HCEC 1CT (cell line): ENCODE data around the gene ANKS1B.
"Not testable (repeated sequence)": the region's sequence is repeated elsewhere in the genome, so short reads cannot be mapped to it uniquely, and the experiment has no call there.

Experiments used
- DNase-seq: peaks from one replicate; pipeline ENCODE4 v3.0.0-alpha.2; 2017

The ANKS1B gene

GRCh38 chr12:99746538-99746937 is 238.2 kb downstream of the ANKS1B start:
- no peak for DNase-seq

GRCh38 chr12:99745895-99746294 is 238.8 kb downstream of the ANKS1B start:
- no peak for DNase-seq

GRCh38 chr12:99745121-99745520 is 239.6 kb downstream of the ANKS1B start:
- no peak for DNase-seq

- no peak for DNase-seq
Measured at GRCh38 chr12:99736760-99737269, 247.9 kb downstream of the ANKS1B start.

GRCh38 chr12:99732131-99732530 is 252.6 kb downstream of the ANKS1B start:
- DNase-seq: no peak

GRCh38 chr12:99722690-99723486 is 261.8 kb downstream of the ANKS1B start:
- no peak for DNase-seq

GRCh38 chr12:99721715-99722275 is 262.9 kb downstream of the ANKS1B start:
- no peak for DNase-seq

GRCh38 chr12:99720083-99720465 is 264.7 kb downstream of the ANKS1B start:
- DNase-seq: not testable (repeated sequence)

GRCh38 chr12:99719411-99720082 is 265.2 kb downstream of the ANKS1B start:
- DNase-seq: not testable (repeated sequence)

GRCh38 chr12:99715841-99716510 is 268.8 kb downstream of the ANKS1B start:
- DNase-seq: not testable (repeated sequence)

- not testable (repeated sequence) for DNase-seq
Measured at GRCh38 chr12:99714921-99715320, 269.8 kb downstream of the ANKS1B start.

- no peak for DNase-seq
Measured at GRCh38 chr12:99713946-99714520, 270.7 kb downstream of the ANKS1B start.

- no peak for DNase-seq
Measured at GRCh38 chr12:99712281-99712680, 272.5 kb downstream of the ANKS1B start.

GRCh38 chr12:99711246-99711645 is 273.5 kb downstream of the ANKS1B start:
- no peak for DNase-seq

GRCh38 chr12:99709619-99710018 is 275.1 kb downstream of the ANKS1B start:
- no peak for DNase-seq

- no peak for DNase-seq
Measured at GRCh38 chr12:99709116-99709515, 275.6 kb downstream of the ANKS1B start.

- DNase-seq: no peak
Measured at GRCh38 chr12:99707883-99708282, 276.9 kb downstream of the ANKS1B start.

- DNase-seq: no peak
Measured at GRCh38 chr12:99706736-99707473, 277.8 kb downstream of the ANKS1B start.

- no peak for DNase-seq
Measured at GRCh38 chr12:99704458-99704857, 280.3 kb downstream of the ANKS1B start.

GRCh38 chr12:99704036-99704435 is 280.7 kb downstream of the ANKS1B start:
- DNase-seq: no peak

- no peak for DNase-seq
Measured at GRCh38 chr12:99700032-99700431, 284.7 kb downstream of the ANKS1B start.

GRCh38 chr12:99695050-99695449 is 289.7 kb downstream of the ANKS1B start:
- DNase-seq: no peak
